GM12892 (cell line): ENCODE measurements around the gene MAP4K4.

ENCODE experiments used
- POLR2A ChIP-seq: IDR thresholded peaks from 2 replicates; pipeline ENCODE4 v1.6.1; 2011; ENCODE audit warnings: low read depth, low read length, control low read depth
- POLR2AphosphoS5 ChIP-seq: IDR thresholded peaks from 2 replicates; pipeline ENCODE4 v1.6.1; 2011; ENCODE audit warnings: low read depth, low read length, control low read depth

DNA sequence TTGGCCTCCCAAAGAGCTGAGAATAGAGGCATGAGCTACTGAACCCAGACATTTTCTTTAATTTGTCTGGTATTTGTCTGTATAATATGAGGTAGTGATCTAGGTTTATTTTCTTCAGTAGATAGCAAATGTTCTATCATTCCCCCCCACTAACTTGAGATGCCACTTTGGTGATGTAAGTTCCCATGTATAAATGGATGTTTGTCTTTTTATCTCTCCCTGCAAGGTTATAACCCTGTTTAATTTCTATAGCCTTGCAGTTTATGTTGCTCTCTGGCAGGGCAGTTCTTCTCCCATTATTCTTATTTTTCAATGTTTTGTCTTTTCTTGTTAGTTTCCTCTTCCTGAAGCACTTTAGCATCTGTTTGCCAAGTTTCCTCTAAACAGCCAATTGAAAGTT lies 39.1 kb upstream of the MAP4K4 start:
- TF ChIP-seq POLR2AphosphoS5 (no peak), POLR2A (no peak)
